GM23338 (cell line): Measurements from ENCODE around the gene CEPT1.

Experiments
- EZH2 ChIP-seq: fragments of 200-600 bp; sonication (generic); IDR thresholded peaks from one replicate; pipeline ENCODE4 v1.8.0; 2017; ENCODE audit warnings: antibody characterized with exemption, mild to moderate bottlenecking, low read depth; ENCODE audit not compliant: unreplicated experiment
- EZH2phosphoT487 ChIP-seq: fragments of 200-600 bp; sonication (generic); IDR thresholded peaks from one replicate; pipeline ENCODE4 v1.8.1; 2018; ENCODE audit warnings: antibody characterized with exemption; ENCODE audit not compliant: unreplicated experiment
- NANOG ChIP-seq: IDR thresholded peaks from 2 replicates; pipeline ENCODE4 v1.6.1; 2016; ENCODE audit warnings: antibody characterized with exemption, borderline replicate concordance
- POLR2AphosphoS5 ChIP-seq: IDR thresholded peaks from 2 replicates; pipeline ENCODE4 v1.6.1; 2016; ENCODE audit warnings: antibody characterized with exemption, low read depth
- STAT1 ChIP-seq: IDR thresholded peaks from one replicate; pipeline ENCODE4 v1.6.1; 2016; ENCODE audit warnings: antibody characterized with exemption; ENCODE audit not compliant: unreplicated experiment
- ZNF331 ChIP-seq: fragments of 250-450 bp; sonication (Bioruptor Pico); IDR thresholded peaks from 2 replicates; pipeline ENCODE4 v1.5.0; 2020; ENCODE audit warnings: low read depth, mild to moderate bottlenecking, moderate library complexity
- TF ChIP-seq, protein P1 (sequence below), 2 experiments: fragments of 200-600 bp in 1 of 2; sonication (generic) in 1 of 2; conservative IDR thresholded peaks; 2 replicates each; pipeline versions ENCODE4 v1.5.1 to v1.6.1; 2016 to 2017; ENCODE audit warnings: antibody characterized with exemption in 2 of 2, low read depth in 2 of 2, mild to moderate bottlenecking in 2 of 2, moderate library complexity in 1 of 2
- TF ChIP-seq, protein P2 (sequence below): IDR thresholded peaks from 2 replicates; pipeline ENCODE4 v1.6.1; 2016; ENCODE audit warnings: antibody characterized with exemption

DNA sequence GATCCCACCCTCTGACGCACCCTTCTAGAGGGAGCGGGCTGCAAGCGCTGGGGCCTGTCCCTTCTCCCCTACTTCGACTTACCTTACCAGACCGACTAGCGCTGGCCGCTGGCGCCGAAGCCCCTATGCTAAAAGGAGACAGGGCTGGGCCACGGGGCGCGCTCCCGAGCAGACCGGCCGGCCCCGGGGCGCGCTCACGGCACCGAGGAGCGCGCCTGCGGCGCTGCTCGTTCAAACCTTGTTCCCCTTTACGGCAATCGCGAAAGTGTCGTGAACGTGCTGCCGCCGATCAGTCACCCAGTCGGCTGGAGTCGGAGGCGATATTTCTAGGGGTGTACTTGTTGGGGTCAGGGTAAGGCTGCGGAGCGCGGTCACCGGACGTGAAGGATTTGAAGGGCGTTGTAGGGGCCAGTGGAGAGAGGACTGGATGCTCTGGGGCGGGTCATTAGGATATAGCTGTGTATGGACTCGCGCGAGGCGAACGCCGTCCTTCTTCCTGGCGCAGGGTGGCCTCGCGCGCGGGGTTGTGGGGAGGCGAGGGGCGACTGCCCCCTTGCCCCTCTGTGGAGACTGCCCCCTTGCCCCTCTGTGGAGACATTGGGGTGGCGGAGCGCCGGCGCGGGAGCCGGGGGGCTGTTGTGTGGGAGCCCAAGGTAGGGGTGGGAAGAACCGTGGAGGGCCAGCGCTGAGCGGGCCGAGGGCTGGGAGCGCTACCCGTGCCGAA lies at the start of gene CEPT1, which contains the start of gene DRAM2:
- no peak for TF ChIP-seq EZH2
- TF ChIP-seq, protein P1, sequence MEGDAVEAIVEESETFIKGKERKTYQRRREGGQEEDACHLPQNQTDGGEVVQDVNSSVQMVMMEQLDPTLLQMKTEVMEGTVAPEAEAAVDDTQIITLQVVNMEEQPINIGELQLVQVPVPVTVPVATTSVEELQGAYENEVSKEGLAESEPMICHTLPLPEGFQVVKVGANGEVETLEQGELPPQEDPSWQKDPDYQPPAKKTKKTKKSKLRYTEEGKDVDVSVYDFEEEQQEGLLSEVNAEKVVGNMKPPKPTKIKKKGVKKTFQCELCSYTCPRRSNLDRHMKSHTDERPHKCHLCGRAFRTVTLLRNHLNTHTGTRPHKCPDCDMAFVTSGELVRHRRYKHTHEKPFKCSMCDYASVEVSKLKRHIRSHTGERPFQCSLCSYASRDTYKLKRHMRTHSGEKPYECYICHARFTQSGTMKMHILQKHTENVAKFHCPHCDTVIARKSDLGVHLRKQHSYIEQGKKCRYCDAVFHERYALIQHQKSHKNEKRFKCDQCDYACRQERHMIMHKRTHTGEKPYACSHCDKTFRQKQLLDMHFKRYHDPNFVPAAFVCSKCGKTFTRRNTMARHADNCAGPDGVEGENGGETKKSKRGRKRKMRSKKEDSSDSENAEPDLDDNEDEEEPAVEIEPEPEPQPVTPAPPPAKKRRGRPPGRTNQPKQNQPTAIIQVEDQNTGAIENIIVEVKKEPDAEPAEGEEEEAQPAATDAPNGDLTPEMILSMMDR (conservative IDR thresholded peaks at IDR 0.05; ENCODE audit: low read depth in 2 of 2), result 0 out of 4 replicates have a peak, but pooled peaks of 1 of the 2 experiments have one; percentile 1
- TF ChIP-seq, protein P2, sequence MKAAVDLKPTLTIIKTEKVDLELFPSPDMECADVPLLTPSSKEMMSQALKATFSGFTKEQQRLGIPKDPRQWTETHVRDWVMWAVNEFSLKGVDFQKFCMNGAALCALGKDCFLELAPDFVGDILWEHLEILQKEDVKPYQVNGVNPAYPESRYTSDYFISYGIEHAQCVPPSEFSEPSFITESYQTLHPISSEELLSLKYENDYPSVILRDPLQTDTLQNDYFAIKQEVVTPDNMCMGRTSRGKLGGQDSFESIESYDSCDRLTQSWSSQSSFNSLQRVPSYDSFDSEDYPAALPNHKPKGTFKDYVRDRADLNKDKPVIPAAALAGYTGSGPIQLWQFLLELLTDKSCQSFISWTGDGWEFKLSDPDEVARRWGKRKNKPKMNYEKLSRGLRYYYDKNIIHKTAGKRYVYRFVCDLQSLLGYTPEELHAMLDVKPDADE, result no peak
- TF ChIP-seq NANOG, result no peak
- no peak for TF ChIP-seq EZH2phosphoT487
- TF ChIP-seq ZNF331 (CRISPR knock-in tag), result no peak
- peak; percentile 91 for TF ChIP-seq POLR2AphosphoS5
- TF ChIP-seq STAT1, result no peak
